HT-29 (cell line): Measurements from ENCODE around the gene ACCSL. TPM values are rescaled to one million over a fixed set of nuclear protein-coding genes. Genes with fewer than 3 reads are reported as not detected.

Experiments used
- DNase-seq: peaks from one replicate; pipeline ENCODE4 v3.0.0-alpha.2; 2015; ENCODE audit warnings: low spot score
- total RNA-seq: library from RNA; depleted of rRNA; stranded (reverse); fragments of >200 nt; shearing (Covaris generic); gene quantifications from 2 replicates; pipeline ENCODE4 v1.2.3, GENCODE V29; 2014; rRNA removed

Gene ACCSL
- total RNA-seq: not detected in 2 replicates

- DNase-seq: no peak
Observed at GRCh38 chr11:44047931-44048431, at the start of gene ACCSL. Gene ACCSL, plus strand, starts transcription at chr11:44047981. Its CDS starts 56 bp downstream, at chr11:44048037.

- no peak for DNase-seq
Observed at GRCh38 chr11:43998308-43998707, 49.5 kb upstream of the ACCSL start.

GRCh38 chr11:44000731-44001130, 47.0 kb upstream of the ACCSL start:
- no peak for DNase-seq

GRCh38 chr11:44002191-44003093, 45.3 kb upstream of the ACCSL start:
- DNase-seq: no peak

- DNase-seq: no peak
Observed at GRCh38 chr11:44003736-44004451, 43.9 kb upstream of the ACCSL start.

GRCh38 chr11:44004452-44005062, 43.2 kb upstream of the ACCSL start:
- no peak for DNase-seq

- DNase-seq: no peak
Observed at GRCh38 chr11:44005063-44005701, 42.6 kb upstream of the ACCSL start.

- DNase-seq: no peak
Observed at GRCh38 chr11:44005956-44006355, 41.8 kb upstream of the ACCSL start.

GRCh38 chr11:44006917-44007361, 40.8 kb upstream of the ACCSL start:
- DNase-seq: no peak

- no peak for DNase-seq
Observed at GRCh38 chr11:44007481-44008087, 40.2 kb upstream of the ACCSL start.

GRCh38 chr11:44008088-44008501, 39.7 kb upstream of the ACCSL start:
- DNase-seq: no peak

GRCh38 chr11:44008698-44009097, 39.1 kb upstream of the ACCSL start:
- DNase-seq: no peak

- DNase-seq: no peak
Observed at GRCh38 chr11:44010789-44011251, 37.0 kb upstream of the ACCSL start.

GRCh38 chr11:44011797-44012196, 36.0 kb upstream of the ACCSL start:
- DNase-seq: no peak

GRCh38 chr11:44014968-44015623, 32.7 kb upstream of the ACCSL start:
- no peak for DNase-seq

- DNase-seq: no peak
Observed at GRCh38 chr11:44015624-44016007, 32.2 kb upstream of the ACCSL start.

- DNase-seq: no peak
Observed at GRCh38 chr11:44016131-44016530, 31.6 kb upstream of the ACCSL start.

GRCh38 chr11:44016546-44017442, 31.0 kb upstream of the ACCSL start:
- no peak for DNase-seq

- no peak for DNase-seq
Observed at GRCh38 chr11:44017443-44018126, 30.2 kb upstream of the ACCSL start.
